Immature natural killer cell (primary cell): Measurements from ENCODE around the gene NHERF1. TPM values are rescaled to one million over a fixed set of nuclear protein-coding genes. Genes with fewer than 3 reads are reported as not detected.
A peak's percentile ranks its signal among the peaks of the same experiment; 100 is the strongest.

Experiments
- DNase-seq, 3 donors: peaks; one replicate each; pipeline ENCODE4 v3.0.0; 2022; ENCODE audit warnings: mixed read lengths in 1 of 3
- H3K27ac Mint-ChIP-seq, 6 donors: one replicate each; pipeline ENCODE4 v1.8.0; 2020; ENCODE audit warnings: mixed read lengths in 6 of 6, mild to moderate bottlenecking in 5 of 6, inconsistent platforms in 4 of 6, moderate library complexity in 3 of 6
- H3K27me3 Mint-ChIP-seq, 3 donors: one replicate each; pipeline ENCODE4 v1.8.0; 2020 to 2021; ENCODE audit warnings: low read depth in 3 of 3, mild to moderate bottlenecking in 3 of 3, mixed read lengths in 3 of 3, moderate library complexity in 3 of 3, inconsistent platforms in 1 of 3
- H3K36me3 Mint-ChIP-seq, 3 donors: one replicate each; pipeline ENCODE4 v1.8.0; 2020; ENCODE audit warnings: mixed read lengths in 3 of 3, inconsistent platforms in 2 of 3, mild to moderate bottlenecking in 2 of 3
- H3K4me1 Mint-ChIP-seq, 2 donors: one replicate each; pipeline ENCODE4 v1.8.0; 2020; ENCODE audit warnings: inconsistent platforms in 2 of 2, mild to moderate bottlenecking in 2 of 2, mixed read lengths in 2 of 2, moderate library complexity in 1 of 2
- H3K4me3 Mint-ChIP-seq, 5 donors: one replicate each; pipeline ENCODE4 v1.8.0; 2020; ENCODE audit warnings: mild to moderate bottlenecking in 5 of 5, mixed read lengths in 5 of 5, inconsistent platforms in 3 of 5, moderate library complexity in 3 of 5
- H3K9me3 Mint-ChIP-seq, 6 donors: one replicate each; pipeline ENCODE4 v1.8.0; 2020; ENCODE audit warnings: mild to moderate bottlenecking in 6 of 6, mixed read lengths in 6 of 6, inconsistent platforms in 4 of 6, moderate library complexity in 3 of 6
- polyA plus RNA-seq, 3 donors: library from polyadenylated mRNA; unstranded; fragments of 300-500 nt; fragmentation: Illumina TruSeq; gene quantifications; one replicate each; pipeline ENCODE4 v1.2.3, GENCODE V29; 2021

The NHERF1 gene
- 1,000 to 10,000 TPM in 1 of 3 donors, 100 to 1,000 TPM in 2; 566 to 1,121 (median 751) TPM for polyA plus RNA-seq

DNA sequence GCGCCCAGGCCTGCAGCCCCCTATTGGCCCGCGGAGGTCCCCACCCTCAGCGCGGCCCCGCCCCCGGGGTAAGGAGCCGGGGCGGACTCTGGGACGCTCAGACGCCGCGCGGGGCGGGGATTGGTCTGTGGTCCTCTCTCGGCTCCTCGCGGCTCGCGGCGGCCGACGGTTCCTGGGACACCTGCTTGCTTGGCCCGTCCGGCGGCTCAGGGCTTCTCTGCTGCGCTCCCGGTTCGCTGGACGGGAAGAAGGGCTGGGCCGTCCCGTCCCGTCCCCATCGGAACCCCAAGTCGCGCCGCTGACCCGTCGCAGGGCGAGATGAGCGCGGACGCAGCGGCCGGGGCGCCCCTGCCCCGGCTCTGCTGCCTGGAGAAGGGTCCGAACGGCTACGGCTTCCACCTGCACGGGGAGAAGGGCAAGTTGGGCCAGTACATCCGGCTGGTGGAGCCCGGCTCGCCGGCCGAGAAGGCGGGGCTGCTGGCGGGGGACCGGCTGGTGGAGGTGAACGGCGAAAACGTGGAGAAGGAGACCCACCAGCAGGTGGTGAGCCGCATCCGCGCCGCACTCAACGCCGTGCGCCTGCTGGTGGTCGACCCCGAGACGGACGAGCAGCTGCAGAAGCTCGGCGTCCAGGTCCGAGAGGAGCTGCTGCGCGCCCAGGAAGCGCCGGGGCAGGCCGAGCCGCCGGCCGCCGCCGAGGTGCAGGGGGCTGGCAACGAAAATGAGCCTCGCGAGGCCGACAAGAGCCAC, at the start of gene NHERF1:
NHERF1 (plus strand) TSS at position 100 of the 750 bp plus-strand sequence; CDS start at position 319, 219 bp downstream.
- DNase-seq: peak; percentile 96
- Mint-ChIP-seq H3K27ac (peak within 1 kb of the TSS; percentile 87 to 96 (median 92)), H3K4me1 (peaks cover 68 to 70% of the 10 kb centered on the region in 2 donors), H3K4me3 (peak within 1 kb of the TSS; percentile 95 to 99 (median 97)), H3K36me3 (peaks cover 14 to 36% (median 19%) of the 10 kb centered on the region in 3 donors), H3K27me3 (peaks cover 5 to 17% (median 14%) of the 10 kb centered on the region in 3 donors), H3K9me3 (peaks cover 0 to 2% (median 0%) of the 10 kb centered on the region in 6 donors)

DNA sequence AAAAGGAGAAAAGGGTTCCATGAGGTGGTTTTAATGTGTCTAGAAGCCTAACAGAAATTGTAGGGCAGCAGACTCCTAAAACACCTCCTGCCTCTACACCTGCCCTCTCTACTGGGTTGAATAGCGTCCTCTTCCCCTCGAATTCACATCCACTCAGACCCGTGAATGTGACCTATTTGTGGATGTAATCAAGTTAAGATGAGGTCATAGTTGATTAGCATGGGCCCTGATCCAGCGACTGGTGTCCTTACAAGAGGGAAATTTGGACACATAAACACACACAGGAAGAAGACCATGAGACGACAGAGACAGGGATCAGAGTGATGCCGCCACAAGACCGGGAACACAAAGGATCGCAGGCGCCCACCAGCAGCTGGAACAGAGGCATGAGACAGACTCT, 49.2 kb upstream of the NHERF1 start:
- Mint-ChIP-seq H3K4me3 (no peak overlapping the region), H3K27me3 (peaks cover 0 to 6% (median 2%) of the 10 kb centered on the region in 3 donors), H3K9me3 (no peaks in the 10 kb centered on the region), H3K36me3 (no peaks in the 10 kb centered on the region), H3K27ac (no peak overlapping the region), H3K4me1 (no peaks in the 10 kb centered on the region)
- DNase-seq: no peak

- Mint-ChIP-seq H3K9me3 (no peaks in the 10 kb centered on the region), H3K36me3 (no peaks in the 10 kb centered on the region), H3K4me3 (no peak overlapping the region), H3K27me3 (peaks cover 2 to 8% (median 6%) of the 10 kb centered on the region in 3 donors), H3K27ac (no peak overlapping the region), H3K4me1 (no peaks in the 10 kb centered on the region)
- no peak for DNase-seq
Measured at GRCh38 chr17:74702116-74702871, 46.1 kb upstream of the NHERF1 start.

DNA sequence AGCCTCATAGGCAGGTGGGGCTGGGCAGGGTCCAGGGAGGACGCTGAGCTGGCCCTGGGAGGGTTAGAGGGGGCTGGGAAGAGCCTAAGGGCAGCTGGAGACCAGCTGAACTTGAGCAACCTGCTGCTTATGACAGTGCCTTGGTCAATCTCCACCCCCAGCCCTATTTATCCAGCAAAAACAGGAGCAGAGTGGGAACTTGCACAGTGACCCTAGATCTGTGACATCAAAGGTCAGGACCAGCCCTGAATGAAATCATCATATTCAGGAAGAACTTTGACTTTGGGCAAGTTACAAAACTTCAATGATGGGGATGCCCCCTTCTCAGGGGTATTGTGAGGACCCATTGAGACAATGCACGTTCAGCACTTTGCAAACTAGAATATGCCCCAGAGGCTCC, 45.1 kb upstream of the NHERF1 start:
- DNase-seq: no peak
- Mint-ChIP-seq H3K4me1 (no peaks in the 10 kb centered on the region), H3K4me3 (no peak overlapping the region), H3K9me3 (no peaks in the 10 kb centered on the region), H3K27me3 (peaks cover 2 to 7% (median 5%) of the 10 kb centered on the region in 3 donors), H3K27ac (no peak overlapping the region), H3K36me3 (no peaks in the 10 kb centered on the region)

DNA sequence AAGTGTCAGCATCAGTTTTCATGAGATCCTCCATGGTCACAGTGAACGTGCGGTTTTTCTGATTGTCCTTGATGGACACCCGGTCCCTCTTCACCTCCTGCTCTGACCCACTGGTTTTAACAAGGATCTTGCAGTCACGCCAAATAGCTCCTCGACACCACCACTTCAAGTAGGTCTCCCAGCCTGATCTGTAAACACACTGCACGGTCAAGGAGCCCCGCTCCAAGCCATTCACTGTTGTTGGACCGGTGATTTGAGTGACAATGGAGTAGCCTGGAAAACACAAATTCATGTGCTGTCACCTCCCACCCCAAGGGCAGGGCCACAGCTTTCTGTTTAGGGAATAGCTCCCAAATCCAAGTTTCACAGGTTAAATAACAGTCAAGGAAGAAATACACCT, 43.9 kb upstream of the NHERF1 start:
- H3K9me3 Mint-ChIP-seq: no peaks in the 10 kb centered on the region
- H3K4me3 Mint-ChIP-seq: no peak overlapping the region
- DNase-seq: no peak
- no peak overlapping the region for H3K27ac Mint-ChIP-seq
- H3K4me1 Mint-ChIP-seq: no peaks in the 10 kb centered on the region
- H3K27me3 Mint-ChIP-seq: peaks cover 2 to 7% (median 4%) of the 10 kb centered on the region in 3 donors
- H3K36me3 Mint-ChIP-seq: no peaks in the 10 kb centered on the region

- Mint-ChIP-seq H3K36me3 (peaks cover 0 to 4% (median 0%) of the 10 kb centered on the region in 3 donors), H3K4me1 (peaks cover 25% of the 10 kb centered on the region in 2 donors), H3K4me3 (peak overlapping the region in 1 of 5 donors; percentile 42), H3K9me3 (peaks cover 0 to 2% (median 0%) of the 10 kb centered on the region in 6 donors), H3K27ac (peak overlapping the region in 1 of 6 donors; percentile 38), H3K27me3 (peaks cover 5 to 8% (median 8%) of the 10 kb centered on the region in 3 donors)
- DNase-seq: no peak
Measured at GRCh38 chr17:74711058-74711824, 37.2 kb upstream of the NHERF1 start.

DNA sequence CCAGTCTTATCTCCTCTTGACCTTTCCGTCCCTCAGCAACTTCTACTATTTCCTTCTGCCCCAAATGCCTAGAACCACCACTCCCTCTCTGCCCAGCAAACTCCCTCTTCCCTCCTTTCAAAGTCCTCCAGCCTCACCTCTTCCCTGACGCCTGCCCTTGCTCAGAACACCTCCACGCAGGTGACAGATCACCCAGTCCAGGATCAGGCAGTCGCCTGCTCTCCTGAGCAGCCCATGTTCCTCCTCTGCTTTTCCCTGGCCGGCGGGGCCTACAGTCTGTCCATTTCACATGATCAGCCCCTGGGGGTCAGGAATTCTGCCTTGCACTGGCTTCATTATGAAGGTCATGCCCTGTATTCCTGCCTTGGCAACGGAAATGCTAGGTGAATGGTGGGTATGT, 36.1 kb upstream of the NHERF1 start:
- H3K4me1 Mint-ChIP-seq: peaks cover 25% of the 10 kb centered on the region in 2 donors
- H3K9me3 Mint-ChIP-seq: peaks cover 0 to 2% (median 0%) of the 10 kb centered on the region in 6 donors
- no peak for DNase-seq
- peak overlapping the region in 1 of 5 donors; percentile 10 for H3K4me3 Mint-ChIP-seq
- peaks cover 6 to 9% (median 7%) of the 10 kb centered on the region in 3 donors for H3K27me3 Mint-ChIP-seq
- no peak overlapping the region for H3K27ac Mint-ChIP-seq
- peaks cover 0 to 4% (median 0%) of the 10 kb centered on the region in 3 donors for H3K36me3 Mint-ChIP-seq

GRCh38 chr17:74712756-74713155, 35.7 kb upstream of the NHERF1 start, which contains the start of gene CD300LF:
Gene CD300LF, minus strand, starts transcription at chr17:74712923. Its CDS starts 57 bp downstream, at chr17:74712866.
- H3K4me1 Mint-ChIP-seq: peaks cover 25% of the 10 kb centered on the region in 2 donors
- H3K36me3 Mint-ChIP-seq: peaks cover 0 to 4% (median 0%) of the 10 kb centered on the region in 3 donors
- peak within 1 kb of the TSS in 2 of 5 donors; percentile 46 to 55 for H3K4me3 Mint-ChIP-seq
- DNase-seq: no peak
- H3K27me3 Mint-ChIP-seq: peaks cover 6 to 10% (median 8%) of the 10 kb centered on the region in 3 donors
- H3K27ac Mint-ChIP-seq: no peak within 1 kb of the TSS
- peaks cover 0 to 2% (median 0%) of the 10 kb centered on the region in 6 donors for H3K9me3 Mint-ChIP-seq

DNA sequence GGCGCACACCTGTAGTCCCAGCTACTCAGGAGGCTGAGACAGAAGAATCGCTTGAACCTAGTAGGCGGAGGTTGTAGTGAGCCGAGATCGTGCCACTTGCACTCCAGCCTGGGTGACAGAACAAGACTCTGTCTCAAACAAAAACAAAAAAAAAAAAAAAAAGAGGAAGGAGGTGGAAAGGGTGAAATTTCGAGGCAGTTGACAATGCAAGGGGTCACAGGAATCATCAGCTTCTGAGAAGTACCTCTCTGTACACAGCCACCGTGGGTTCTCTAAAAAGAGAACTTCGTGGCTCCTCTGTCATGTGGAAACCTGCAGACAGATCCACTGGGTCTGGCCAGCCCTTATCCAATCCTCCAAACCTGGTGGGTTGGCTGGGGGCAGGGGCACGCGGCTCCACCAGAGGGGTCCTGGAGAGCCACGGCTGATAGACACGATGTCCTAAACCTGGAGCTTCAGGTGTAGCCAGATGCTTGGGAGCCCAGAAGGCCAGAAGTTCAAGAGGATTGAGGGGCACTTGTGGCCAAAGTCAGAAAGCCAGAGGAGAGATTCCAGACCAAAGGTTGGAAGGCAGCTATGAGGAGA, 35.2 kb upstream of the NHERF1 start:
- H3K4me1 Mint-ChIP-seq: peaks cover 25% of the 10 kb centered on the region in 2 donors
- no peak for DNase-seq
- H3K4me3 Mint-ChIP-seq: no peak overlapping the region
- H3K27me3 Mint-ChIP-seq: peaks cover 6 to 9% (median 8%) of the 10 kb centered on the region in 3 donors
- H3K36me3 Mint-ChIP-seq: peaks cover 0 to 4% (median 0%) of the 10 kb centered on the region in 3 donors
- peaks cover 0 to 2% (median 0%) of the 10 kb centered on the region in 6 donors for H3K9me3 Mint-ChIP-seq
- no peak overlapping the region for H3K27ac Mint-ChIP-seq

DNA sequence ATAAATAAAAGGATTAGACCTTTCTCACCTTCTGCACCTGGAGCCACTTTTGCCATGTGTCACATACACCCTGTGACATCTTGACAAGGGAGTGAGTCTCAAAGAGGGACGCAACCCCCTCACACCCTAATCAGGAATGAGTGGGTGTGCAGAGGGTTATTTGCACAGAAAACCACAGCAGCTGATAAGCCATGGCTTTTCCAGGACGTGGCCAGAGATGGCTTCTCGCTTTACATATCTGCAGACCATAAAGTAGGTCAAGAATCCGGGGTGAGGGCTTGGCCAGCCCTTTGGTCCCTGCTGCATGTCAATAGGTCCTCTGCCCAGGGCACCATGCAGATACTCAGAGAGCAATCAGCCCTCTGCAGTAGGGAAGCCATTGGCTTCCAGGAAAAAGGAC, 33.3 kb upstream of the NHERF1 start:
- Mint-ChIP-seq H3K27me3 (peaks cover 7 to 8% (median 7%) of the 10 kb centered on the region in 3 donors), H3K27ac (peak overlapping the region in 1 of 6 donors; percentile 40), H3K36me3 (peaks cover 0 to 4% (median 0%) of the 10 kb centered on the region in 3 donors), H3K9me3 (peaks cover 0 to 2% (median 0%) of the 10 kb centered on the region in 6 donors), H3K4me3 (peak overlapping the region in 2 of 5 donors; percentile 21 to 62), H3K4me1 (peaks cover 25 to 33% of the 10 kb centered on the region in 2 donors)
- no peak for DNase-seq

DNA sequence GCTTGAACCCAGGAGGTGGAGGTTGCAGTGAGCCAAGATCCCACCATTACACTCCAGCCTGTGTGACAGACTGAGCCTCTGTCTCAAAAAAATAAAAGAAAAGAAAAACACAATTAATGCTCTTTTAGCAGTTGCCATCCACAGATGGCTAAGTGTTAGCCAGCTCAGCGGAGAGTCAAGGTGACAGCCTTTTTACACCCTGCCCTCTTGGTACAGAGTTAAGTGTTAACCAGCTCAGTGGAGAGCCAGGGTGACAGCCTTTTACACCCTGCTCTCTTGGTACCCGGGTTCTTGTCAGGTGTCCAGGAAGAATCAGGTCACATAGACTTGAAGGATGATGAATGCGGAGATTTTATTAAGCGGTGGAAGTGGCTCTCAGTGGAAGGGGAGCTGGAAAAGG, 27.9 kb upstream of the NHERF1 start:
- peak in 1 of 3 donors; percentile 27 for DNase-seq
- H3K4me3 Mint-ChIP-seq: peak overlapping the region in 1 of 5 donors; percentile 9
- H3K27me3 Mint-ChIP-seq: peaks cover 5 to 7% (median 7%) of the 10 kb centered on the region in 3 donors
- H3K4me1 Mint-ChIP-seq: peaks cover 16 to 30% of the 10 kb centered on the region in 2 donors
- no peaks in the 10 kb centered on the region for H3K9me3 Mint-ChIP-seq
- no peak overlapping the region for H3K27ac Mint-ChIP-seq
- H3K36me3 Mint-ChIP-seq: no peaks in the 10 kb centered on the region

- H3K27me3 Mint-ChIP-seq: peaks cover 3 to 5% (median 5%) of the 10 kb centered on the region in 3 donors
- no peaks in the 10 kb centered on the region for H3K9me3 Mint-ChIP-seq
- H3K27ac Mint-ChIP-seq: peak overlapping the region in 1 of 6 donors; percentile 18
- DNase-seq: no peak
- H3K4me1 Mint-ChIP-seq: peaks cover 12 to 30% of the 10 kb centered on the region in 2 donors
- no peaks in the 10 kb centered on the region for H3K36me3 Mint-ChIP-seq
- no peak overlapping the region for H3K4me3 Mint-ChIP-seq
Measured at GRCh38 chr17:74722782-74723181, 25.6 kb upstream of the NHERF1 start.

- Mint-ChIP-seq H3K36me3 (no peaks in the 10 kb centered on the region), H3K27ac (no peak overlapping the region), H3K9me3 (no peaks in the 10 kb centered on the region), H3K4me3 (peak overlapping the region in 2 of 5 donors; percentile 10 to 17), H3K27me3 (peaks cover 3 to 5% (median 5%) of the 10 kb centered on the region in 3 donors), H3K4me1 (peaks cover 12 to 30% of the 10 kb centered on the region in 2 donors)
- DNase-seq: no peak
Measured at GRCh38 chr17:74723891-74724290, 24.5 kb upstream of the NHERF1 start.
